ENCODE measurements around the gene FEV.

DNA sequence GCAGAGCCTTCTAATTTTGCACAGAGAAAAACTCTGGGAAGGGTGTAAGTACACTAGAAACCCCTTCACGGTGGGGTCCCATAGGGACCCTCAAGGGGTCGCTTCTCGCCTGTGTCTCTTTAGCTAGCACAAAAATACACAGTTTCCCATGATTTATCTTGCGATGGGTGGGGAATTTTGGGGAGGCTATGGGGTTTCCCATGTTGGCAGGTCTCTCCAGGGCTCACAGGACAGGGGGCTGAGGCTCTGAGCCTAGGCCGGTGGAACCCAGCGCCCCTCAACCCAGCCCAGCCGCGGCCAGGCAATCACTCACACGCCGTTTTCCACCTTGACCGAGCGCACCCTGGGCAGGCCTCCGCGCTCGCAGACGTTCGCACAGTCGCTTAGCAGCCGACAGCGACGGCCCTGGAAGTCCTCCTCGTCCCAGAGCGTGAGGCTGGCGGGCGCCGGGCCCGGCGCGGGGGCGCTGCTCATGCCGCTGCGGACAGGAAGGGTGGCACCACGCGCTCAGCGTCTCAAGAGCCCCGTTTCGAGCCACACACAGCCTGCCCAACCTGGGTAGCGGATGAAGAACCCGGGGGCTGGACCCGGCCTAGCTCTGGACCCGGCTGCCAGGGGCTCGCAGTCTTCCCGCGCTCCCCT is 7.8 kb upstream of the FEV start:
- TF ChIP-seq SUZ12 (IDR thresholded peaks at IDR 0.05; ENCODE audit: extremely low read depth, insufficient read depth, insufficient read length) (peak; percentile 87), YY1 (IDR thresholded peaks at IDR 0.05; ENCODE audit: insufficient read depth, insufficient read length) (no peak), ZNF274 (IDR thresholded peaks at IDR 0.05; ENCODE audit: low read depth, low read length) (no peak)
